ENCODE results near the gene KRTAP10-11.

GRCh38 chr21:44618909-44619308 lies 27.3 kb upstream of the KRTAP10-11 start:
- TF ChIP-seq, protein P1, sequence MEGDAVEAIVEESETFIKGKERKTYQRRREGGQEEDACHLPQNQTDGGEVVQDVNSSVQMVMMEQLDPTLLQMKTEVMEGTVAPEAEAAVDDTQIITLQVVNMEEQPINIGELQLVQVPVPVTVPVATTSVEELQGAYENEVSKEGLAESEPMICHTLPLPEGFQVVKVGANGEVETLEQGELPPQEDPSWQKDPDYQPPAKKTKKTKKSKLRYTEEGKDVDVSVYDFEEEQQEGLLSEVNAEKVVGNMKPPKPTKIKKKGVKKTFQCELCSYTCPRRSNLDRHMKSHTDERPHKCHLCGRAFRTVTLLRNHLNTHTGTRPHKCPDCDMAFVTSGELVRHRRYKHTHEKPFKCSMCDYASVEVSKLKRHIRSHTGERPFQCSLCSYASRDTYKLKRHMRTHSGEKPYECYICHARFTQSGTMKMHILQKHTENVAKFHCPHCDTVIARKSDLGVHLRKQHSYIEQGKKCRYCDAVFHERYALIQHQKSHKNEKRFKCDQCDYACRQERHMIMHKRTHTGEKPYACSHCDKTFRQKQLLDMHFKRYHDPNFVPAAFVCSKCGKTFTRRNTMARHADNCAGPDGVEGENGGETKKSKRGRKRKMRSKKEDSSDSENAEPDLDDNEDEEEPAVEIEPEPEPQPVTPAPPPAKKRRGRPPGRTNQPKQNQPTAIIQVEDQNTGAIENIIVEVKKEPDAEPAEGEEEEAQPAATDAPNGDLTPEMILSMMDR (IDR thresholded peaks at IDR 0.05), result no peak
- no peak for TF ChIP-seq EZH2 (IDR thresholded peaks at IDR 0.05)
